H1 (cell line): ENCODE results near the gene CEP350. TPM values are rescaled to one million over a fixed set of nuclear protein-coding genes. Genes with fewer than 3 reads are reported as not detected.

Experiments
- CEBPB ChIP-seq: IDR thresholded peaks from 2 replicates; pipeline ENCODE4 v1.6.1; 2012; ENCODE audit warnings: low read depth, low read length
- POLR2A ChIP-seq, 2 experiments: IDR thresholded peaks; 1 replicate in 1 of 2; 2 replicates in 1 of 2; pipeline ENCODE4 v1.6.1; 2011; ENCODE audit warnings: low read depth in 2 of 2, low read length in 2 of 2, mild to moderate bottlenecking in 2 of 2; ENCODE audit errors: control extremely low read depth in 1 of 2
- polyA plus RNA-seq, 7 experiments: library from polyadenylated mRNA; depleted of rRNA in 3 of 7; stranded (reverse) in 5 of 7; unstranded in 2 of 7; fragments of >200 nt in 5 of 7; fragments of 200-250 nt in 2 of 7; gene quantifications; 1 replicate in 5 of 7; 2 replicates in 1 of 7; 4 replicates in 1 of 7; pipeline versions ENCODE4 v1.2.1 to v1.2.3, GENCODE V29; 2011 to 2013; ENCODE audit warnings: missing spikeins in 2 of 7, mixed read lengths in 2 of 7
- total RNA-seq: library from RNA; stranded (reverse); fragmentation: NEBNext Ultra II Directional; extraction: Animal tissue kit (Norgen Biotek cat#: 25700); gene quantifications from 2 replicates; pipeline ENCODE4 v1.2.1, GENCODE V29; 2021

The CEP350 gene
- total and polyA plus RNA-seq, 2 of the 8 experiments (the other 6 are each of a cell fraction or from before 2014, with no cell fraction given): 5.6 to 39.4 TPM

- TF ChIP-seq POLR2A (IDR thresholded peaks at IDR 0.05; ENCODE audit: control extremely low read depth in 1 of 2, low read depth in 2 of 2, low read length in 2 of 2): no peak
- TF ChIP-seq CEBPB: no peak
These were observed 2.4 kb upstream of the CEP350 start (continued) for GRCh38 chr1:179952186-179952585.
